K562 (cell line): ENCODE results near the gene CDC42EP1. TPM values are rescaled to one million over a fixed set of nuclear protein-coding genes. Genes with fewer than 3 reads are reported as not detected.
A peak's percentile ranks its signal among the peaks of the same experiment; 100 is the strongest.

ENCODE experiments used
- HDAC1 ChIP-seq, 2 experiments: fragments of 450-650 bp; IDR thresholded peaks; 2 replicates each; pipeline ENCODE4 v1.6.1; 2016 to 2017; ENCODE audit warnings: inconsistent platforms in 1 of 2, mild to moderate bottlenecking in 1 of 2, moderate library complexity in 1 of 2
- MECOM ChIP-seq: fragments of 250-450 bp; sonication (Bioruptor Pico); IDR thresholded peaks from 2 replicates; pipeline ENCODE4 v1.8.0; 2022; ENCODE audit warnings: inconsistent platforms
- MGA ChIP-seq: fragments of 450-650 bp; IDR thresholded peaks from 2 replicates; pipeline ENCODE4 v1.6.1; 2016; ENCODE audit warnings: mild to moderate bottlenecking, moderate library complexity
- POLR3G ChIP-seq: IDR thresholded peaks from 2 replicates; pipeline ENCODE4 v1.6.1; 2011; ENCODE audit not compliant: insufficient read length, insufficient replicate concordance; ENCODE audit errors: extremely low read depth
- RAD21 ChIP-seq, 2 experiments: fragments of 250-450 bp in 1 of 2; fragments of 450-650 bp in 1 of 2; sonication (Bioruptor Pico) in 1 of 2; formaldehyde crosslinking in 1 of 2; IDR thresholded peaks in 1 of 2; conservative IDR thresholded peaks in 1 of 2; 2 replicates each; pipeline versions ENCODE4 v1.4.0 to v1.8.0; 2020 to 2022; ENCODE audit warnings: mild to moderate bottlenecking in 2 of 2, moderate library complexity in 1 of 2
- SOX6 ChIP-seq: fragments of 450-650 bp; IDR thresholded peaks from 2 replicates; pipeline ENCODE4 v1.6.1; 2014; ENCODE audit warnings: mild to moderate bottlenecking
- ZNF212 ChIP-seq: fragments of 450-650 bp; formaldehyde crosslinking; IDR thresholded peaks from 2 replicates; pipeline ENCODE4 v1.4.0; 2020; ENCODE audit warnings: mild to moderate bottlenecking
- ZNF277 ChIP-seq: fragments of 250-450 bp; sonication (Bioruptor Pico); IDR thresholded peaks from 2 replicates; pipeline ENCODE4 v1.8.0; 2022; ENCODE audit warnings: inconsistent platforms, mild to moderate bottlenecking, moderate library complexity, borderline replicate concordance
- ZNF436 ChIP-seq: fragments of 250-450, 450-650 bp; sonication (Bioruptor Pico); formaldehyde crosslinking; IDR thresholded peaks from 2 replicates; pipeline ENCODE4 v1.7.0; 2020; ENCODE audit warnings: mild to moderate bottlenecking
- ZNF511 ChIP-seq: sonication (generic); formaldehyde crosslinking; IDR thresholded peaks from 2 replicates; pipeline ENCODE4 v1.8.0; 2022; ENCODE audit warnings: mild to moderate bottlenecking, missing genetic modification reagents
- polyA plus RNA-seq, 8 experiments: library from polyadenylated mRNA; depleted of rRNA in 4 of 8; stranded (reverse) in 5 of 8; unstranded in 3 of 8; fragments of >200 nt; fragmentation: Nextera tagmentation in 2 of 8; fragmentation: Illumina TruSeq in 1 of 8; extraction: Ambion mirVana in 2 of 8; extraction: Trizol in 1 of 8; gene quantifications; 2 replicates each; pipeline versions ENCODE4 v1.2.1 to v1.2.3, GENCODE V29; 2011 to 2014; ENCODE audit warnings: inconsistent platforms in 1 of 8, missing spikeins in 1 of 8
- total RNA-seq, 7 experiments: library from RNA; depleted of rRNA in 6 of 7; stranded (reverse); fragments of >200 nt in 6 of 7; fragmentation: Illumina TruSeq in 2 of 7; extraction: Trizol in 2 of 7; gene quantifications; 2 replicates each; pipeline versions ENCODE4 v1.2.1 to v1.2.3, GENCODE V29; 2011 to 2021; ENCODE audit warnings: low replicate concordance in 1 of 7
- TF ChIP-seq, protein P1 (sequence below): fragments of 250-450 bp; sonication (Bioruptor Pico); IDR thresholded peaks from 2 replicates; pipeline ENCODE4 v1.8.0; 2022; ENCODE audit warnings: moderate library complexity, mild to moderate bottlenecking, inconsistent platforms

CDC42EP1 gene
- total and polyA plus RNA-seq, 9 of the 15 experiments (the other 6 are each of a cell fraction or from before 2014, with no cell fraction given), result 0.67 to 70.2 (median 7.3) TPM

DNA sequence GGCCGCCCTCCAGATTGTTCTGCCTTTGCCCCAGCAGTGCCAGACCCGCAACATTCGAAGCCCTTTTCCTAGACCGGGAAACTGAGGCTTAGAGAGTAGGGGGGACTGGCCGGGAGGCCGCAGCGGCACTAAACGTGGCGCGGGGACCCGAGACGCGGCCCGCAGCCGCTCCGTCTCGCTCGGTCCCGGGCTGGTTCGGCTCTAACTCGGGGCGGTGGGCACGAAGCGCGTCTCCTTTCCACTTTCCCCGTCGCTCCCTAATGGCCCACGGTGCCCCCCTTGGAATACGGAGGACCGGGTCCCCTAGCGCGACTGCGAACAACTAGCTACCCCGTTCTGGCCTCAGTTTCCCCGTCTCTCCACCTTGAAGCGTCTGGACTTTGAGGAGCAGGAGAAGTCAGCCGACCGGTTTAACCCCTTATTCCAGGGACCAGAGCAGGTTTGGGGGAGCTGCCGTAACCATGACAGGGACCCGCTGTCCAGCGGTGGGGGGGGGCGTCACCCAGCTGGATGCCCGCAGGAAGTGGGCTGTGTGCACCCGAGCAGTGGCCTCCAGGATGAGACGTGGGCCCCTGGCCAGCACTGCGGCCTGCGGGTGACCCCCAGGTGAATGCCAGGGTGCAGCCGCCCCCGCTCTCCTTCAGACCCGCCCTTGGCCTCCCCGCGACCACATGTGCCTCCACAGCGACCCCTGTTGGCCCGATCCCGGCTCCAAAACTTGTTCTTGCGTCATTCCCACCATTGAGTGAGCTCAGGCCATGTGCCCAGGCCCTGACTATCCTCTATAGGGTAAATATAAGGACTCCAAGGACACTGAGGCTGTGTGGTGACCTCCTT lies 1.1 kb downstream of the CDC42EP1 start (continued):
- TF ChIP-seq, protein P1, sequence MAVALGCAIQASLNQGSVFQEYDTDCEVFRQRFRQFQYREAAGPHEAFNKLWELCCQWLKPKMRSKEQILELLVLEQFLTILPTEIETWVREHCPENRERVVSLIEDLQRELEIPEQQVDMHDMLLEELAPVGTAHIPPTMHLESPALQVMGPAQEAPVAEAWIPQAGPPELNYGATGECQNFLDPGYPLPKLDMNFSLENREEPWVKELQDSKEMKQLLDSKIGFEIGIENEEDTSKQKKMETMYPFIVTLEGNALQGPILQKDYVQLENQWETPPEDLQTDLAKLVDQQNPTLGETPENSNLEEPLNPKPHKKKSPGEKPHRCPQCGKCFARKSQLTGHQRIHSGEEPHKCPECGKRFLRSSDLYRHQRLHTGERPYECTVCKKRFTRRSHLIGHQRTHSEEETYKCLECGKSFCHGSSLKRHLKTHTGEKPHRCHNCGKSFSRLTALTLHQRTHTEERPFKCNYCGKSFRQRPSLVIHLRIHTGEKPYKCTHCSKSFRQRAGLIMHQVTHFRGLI (CRISPR knock-in tag), result no peak
- TF ChIP-seq SOX6 (0 out of 2 replicates have a peak, but pooled peaks have one; percentile 14), MGA (peak; percentile 96), RAD21 (CRISPR knock-in tag; conservative IDR thresholded peaks at IDR 0.05 in 1 of 2, IDR thresholded peaks at IDR 0.05 in 1 of 2) (peak; percentile 27 to 36), ZNF436 (CRISPR knock-in tag) (no peak), ZNF277 (CRISPR knock-in tag) (no peak), HDAC1 (IDR thresholded peaks at IDR 0.05) (peak in 1 of 2 experiments; percentile 81; a peak in 2 of 4 replicates), ZNF511 (CRISPR knock-in tag) (peak; percentile 49; the same call in 1 of the 2 replicates), MECOM (CRISPR knock-in tag) (0 out of 2 replicates have a peak, but pooled peaks have one; percentile 23), ZNF212 (CRISPR knock-in tag) (no peak), POLR3G (no peak)
